Vagina (tissue), 2 donors: ENCODE measurements around the gene CFAP92. TPM values are rescaled to one million over a fixed set of nuclear protein-coding genes. Genes with fewer than 3 reads are reported as not detected.
"Not testable (repeated sequence)": the region's sequence is repeated elsewhere in the genome, so short reads cannot be mapped to it uniquely, and the experiment has no call there.

Experiments used
- DNase-seq, 2 donors: peaks; one replicate each; pipeline ENCODE4 v3.0.0-alpha.2; 2017; ENCODE audit errors: extremely low spot score in 2 of 2
- H3K27ac ChIP-seq: fragments of 200-600 bp; sonication (generic); one replicate; pipeline ENCODE4 v1.5.1; 2019
- H3K27me3 ChIP-seq: fragments of 200-600 bp; sonication (generic); one replicate; pipeline ENCODE4 v1.5.1; 2019
- H3K36me3 ChIP-seq, 2 donors: fragments of 200-600 bp; sonication (generic); one replicate each; pipeline ENCODE4 v1.5.1; 2017 to 2019
- H3K4me1 ChIP-seq: fragments of 200-600 bp; sonication (generic); one replicate; pipeline ENCODE4 v1.5.1; 2019
- H3K4me3 ChIP-seq, 2 donors: fragments of 200-600 bp; sonication (generic); 1 replicate in 1 of 2; 2 replicates in 1 of 2; pipeline ENCODE4 v1.5.1; 2016 to 2019
- H3K9me3 ChIP-seq: fragments of 200-600 bp; sonication (generic); one replicate; pipeline ENCODE4 v1.5.1; 2019
- CTCF ChIP-seq, 3 experiments: fragments of 450-650 bp in 2 of 3; fragments of 200-600 bp in 1 of 3; sonication (generic) in 1 of 3; IDR thresholded peaks; one replicate each; pipeline ENCODE4 v1.5.1; 2017 to 2019; ENCODE audit warnings: antibody characterized with exemption in 3 of 3, mild to moderate bottlenecking in 2 of 3, moderate library complexity in 2 of 3
- POLR2A ChIP-seq, 2 donors: fragments of 450-650 bp; IDR thresholded peaks; one replicate each; pipeline ENCODE4 v1.6.1; 2017; ENCODE audit warnings: antibody characterized with exemption in 2 of 2, mild to moderate bottlenecking in 2 of 2, moderate library complexity in 2 of 2
- POLR2AphosphoS5 ChIP-seq, 2 donors: sonication (generic); formaldehyde crosslinking; IDR thresholded peaks; one replicate each; pipeline ENCODE4 v1.9.0; 2017; ENCODE audit warnings: antibody characterized with exemption in 2 of 2, mild to moderate bottlenecking in 2 of 2, low read depth in 1 of 2; ENCODE audit not compliant: insufficient read depth in 1 of 2
- intact Hi-C: fragments of 100-400 bp; cut with DNase I; formaldehyde crosslinking; loops from one replicate; pipeline ENCODE4 v1.15.1; 2023
- total RNA-seq: library from RNA; depleted of rRNA; stranded (reverse); fragments of >200 nt; gene quantifications from one replicate; pipeline ENCODE4 v1.2.3, GENCODE V29; 2016

Gene CFAP92
- total RNA-seq, 1 donor from 2014 or later = not detected

- no peak for DNase-seq
- intact Hi-C loops = no loop called here
- H3K36me3 ChIP-seq = peaks cover 0 to 12% of the 10 kb centered on the region in 2 donors
Observed at GRCh38 chr3:128889139-128889894, 104.6 kb downstream of the CFAP92 start.

GRCh38 chr3:128884992-128885391 is 108.9 kb downstream of the CFAP92 start:
- no peak overlapping the region for H3K27ac ChIP-seq
- peaks cover 28% of the 10 kb centered on the region for H3K4me1 ChIP-seq
- no peaks in the 10 kb centered on the region for H3K9me3 ChIP-seq
- no peaks in the 10 kb centered on the region for H3K27me3 ChIP-seq
- no peak overlapping the region for H3K4me3 ChIP-seq
- DNase-seq = no peak
- intact Hi-C loops = no loop called here
- H3K36me3 ChIP-seq = peaks cover 0 to 1% of the 10 kb centered on the region in 2 donors
- TF ChIP-seq POLR2A (IDR thresholded peaks at IDR 0.05) = no peak
- TF ChIP-seq POLR2AphosphoS5 (IDR thresholded peaks at IDR 0.05; ENCODE audit: insufficient read depth in 1 of 2, low read depth in 1 of 2) = no peak

More at GRCh38 chr3:128889139-128889894, 104.6 kb downstream of the CFAP92 start:
- Histone ChIP-seq H3K9me3 (no peaks in the 10 kb centered on the region), H3K4me3 (no peak overlapping the region), H3K27me3 (no peaks in the 10 kb centered on the region), H3K27ac (no peak overlapping the region), H3K4me1 (no peaks in the 10 kb centered on the region)
- TF ChIP-seq CTCF (IDR thresholded peaks at IDR 0.05) = no peak
- no peak for TF ChIP-seq POLR2A (IDR thresholded peaks at IDR 0.05)
- TF ChIP-seq POLR2AphosphoS5 (IDR thresholded peaks at IDR 0.05; ENCODE audit: insufficient read depth in 1 of 2, low read depth in 1 of 2) = no peak

GRCh38 chr3:128882719-128883118 is 111.2 kb downstream of the CFAP92 start:
- TF ChIP-seq POLR2A (IDR thresholded peaks at IDR 0.05) (no peak), CTCF (IDR thresholded peaks at IDR 0.05) (no peak), POLR2AphosphoS5 (IDR thresholded peaks at IDR 0.05; ENCODE audit: insufficient read depth in 1 of 2, low read depth in 1 of 2) (no peak)
- intact Hi-C loops = no loop called here
- H3K4me1 ChIP-seq = peaks cover 40% of the 10 kb centered on the region
- no peak overlapping the region for H3K4me3 ChIP-seq
- H3K27me3 ChIP-seq = no peaks in the 10 kb centered on the region
- H3K27ac ChIP-seq = no peak overlapping the region
- DNase-seq = no peak
- no peaks in the 10 kb centered on the region for H3K36me3 ChIP-seq
- H3K9me3 ChIP-seq = no peaks in the 10 kb centered on the region

GRCh38 chr3:128881576-128881975 is 112.3 kb downstream of the CFAP92 start:
- H3K9me3 ChIP-seq = no peaks in the 10 kb centered on the region
- no peak overlapping the region for H3K27ac ChIP-seq
- no peak overlapping the region for H3K4me3 ChIP-seq
- H3K4me1 ChIP-seq = peaks cover 44% of the 10 kb centered on the region
- no peaks in the 10 kb centered on the region for H3K27me3 ChIP-seq
- no peak for DNase-seq
- no peak for TF ChIP-seq CTCF (IDR thresholded peaks at IDR 0.05)
- no peak for TF ChIP-seq POLR2AphosphoS5 (IDR thresholded peaks at IDR 0.05; ENCODE audit: insufficient read depth in 1 of 2, low read depth in 1 of 2)
- TF ChIP-seq POLR2A (IDR thresholded peaks at IDR 0.05) = no peak
- intact Hi-C loops = no loop called here
- no peaks in the 10 kb centered on the region for H3K36me3 ChIP-seq

- H3K9me3 ChIP-seq, H3K27me3 ChIP-seq, H3K36me3 ChIP-seq, H3K27ac ChIP-seq, DNase-seq, intact Hi-C loops: not testable (repeated sequence)
- peak overlapping the region; percentile 63 to 70 for H3K4me3 ChIP-seq
- H3K4me1 ChIP-seq = peaks cover 44% of the 10 kb centered on the region
Observed at GRCh38 chr3:128880455-128880854, 113.4 kb downstream of the CFAP92 start.

GRCh38 chr3:128879991-128880390 is 113.9 kb downstream of the CFAP92 start:
- intact Hi-C loops = no loop called here
- H3K36me3 ChIP-seq = no peaks in the 10 kb centered on the region
- TF ChIP-seq POLR2A (IDR thresholded peaks at IDR 0.05) = no peak
- no peak for TF ChIP-seq CTCF (IDR thresholded peaks at IDR 0.05)
- TF ChIP-seq POLR2AphosphoS5 (IDR thresholded peaks at IDR 0.05; ENCODE audit: insufficient read depth in 1 of 2, low read depth in 1 of 2) = no peak
- peaks cover 44% of the 10 kb centered on the region for H3K4me1 ChIP-seq
- peak overlapping the region; percentile 90 for H3K27ac ChIP-seq
- DNase-seq = no peak
- H3K9me3 ChIP-seq = no peaks in the 10 kb centered on the region
- H3K27me3 ChIP-seq = no peaks in the 10 kb centered on the region
- H3K4me3 ChIP-seq = peak overlapping the region; percentile 63 to 70
